Endothelial cell of umbilical vein (primary cell): ENCODE results near the gene PTGES. TPM values are rescaled to one million over a fixed set of nuclear protein-coding genes. Genes with fewer than 3 reads are reported as not detected.

Source experiments
- BruUV-seq: library from RNA; stranded (reverse); fragments of 400-500 nt; replicated peaks from 2 replicates; lab custom pipeline; 2021; lab: Mats Ljungman, UMichigan
- CTCF ChIA-PET: fragments of 300-600, 350-600 bp; sonication (Branson Sonifier 250); formaldehyde crosslinking; loops from one replicate; lab custom pipeline; 2021; ENCODE audit warnings: antibody characterized with exemption, inconsistent platforms; lab: Charles Lee
- POLR2A ChIA-PET: fragments of 300-600, 350-600 bp; sonication (Branson Sonifier 250); formaldehyde crosslinking; loops from one replicate; lab custom pipeline; 2021; ENCODE audit warnings: antibody characterized with exemption, inconsistent platforms; lab: Charles Lee
- DNase-seq: peaks from one replicate; pipeline ENCODE4 v3.0.0-alpha.2; 2011; ENCODE audit warnings: low read depth, low spot score
- FAIRE-seq: peaks from 2 replicates; lab custom pipeline; 2011; peaks lifted over from hg19 to GRCh38; lab: Jason Lieb, UNC
- H2AFZ ChIP-seq: 2 replicates; pipeline ENCODE4 v1.6.0; 2012; ENCODE audit warnings: low read depth, low read length, control low read depth, inconsistent platforms
- H3K27ac ChIP-seq: 2 replicates; pipeline ENCODE4 v1.5.1; 2011; ENCODE audit warnings: low read depth, mild to moderate bottlenecking, control low read depth, low read length, moderate library complexity; ENCODE audit not compliant: insufficient read depth
- H3K27me3 ChIP-seq, 2 experiments: 2 replicates each; pipeline versions ENCODE4 v1.6.0 to v1.6.1; 2011; ENCODE audit warnings: low read length in 2 of 2, mixed read lengths in 1 of 2; ENCODE audit not compliant: control insufficient read depth in 2 of 2, insufficient read depth in 2 of 2
- H3K36me3 ChIP-seq, 2 experiments: 2 replicates in 1 of 2; 3 replicates in 1 of 2; pipeline ENCODE4 v1.5.1; 2011; ENCODE audit warnings: low read length in 2 of 2, mild to moderate bottlenecking in 1 of 2, moderate library complexity in 1 of 2; ENCODE audit not compliant: control insufficient read depth in 2 of 2, insufficient read depth in 2 of 2; ENCODE audit errors: extremely low read depth in 1 of 2
- H3K4me1 ChIP-seq: 3 replicates; pipeline ENCODE4 v1.5.1; 2011; ENCODE audit warnings: mild to moderate bottlenecking, low read length; ENCODE audit not compliant: control insufficient read depth, insufficient read depth; ENCODE audit errors: extremely low read depth
- H3K4me2 ChIP-seq: 2 replicates; pipeline ENCODE4 v1.6.1; 2011; ENCODE audit warnings: low read length, control low read depth, mixed read lengths; ENCODE audit not compliant: insufficient read depth
- H3K4me3 ChIP-seq, 3 experiments: fragments of 200-600 bp in 1 of 3; sonication (generic), shearing (Covaris generic) in 1 of 3; replicated peaks in 1 of 3; 2 replicates each; pipeline ENCODE4 v1.5.1; 2011 to 2016; ENCODE audit warnings: control low read depth in 3 of 3, low read length in 3 of 3, mild to moderate bottlenecking in 2 of 3, inconsistent platforms in 1 of 3, low read depth in 1 of 3, moderate library complexity in 1 of 3; ENCODE audit not compliant: insufficient read depth in 1 of 3
- H3K79me2 ChIP-seq: 2 replicates; pipeline ENCODE4 v1.6.0; 2012; ENCODE audit warnings: low read length, inconsistent platforms; ENCODE audit not compliant: control insufficient read depth, insufficient read depth
- H3K9ac ChIP-seq: replicated peaks from 2 replicates; pipeline ENCODE3; 2011; ENCODE audit warnings: low read length, control low read depth; ENCODE audit not compliant: insufficient read depth; ENCODE audit errors: extremely low read depth
- H3K9me1 ChIP-seq: replicated peaks from 3 replicates; pipeline ENCODE4 v1.6.0; 2011; ENCODE audit warnings: mild to moderate bottlenecking, low read length; ENCODE audit not compliant: control insufficient read depth, insufficient read depth; ENCODE audit errors: extremely low read depth
- H3K9me3 ChIP-seq: replicated peaks from 2 replicates; pipeline ENCODE4 v1.5.1; 2012; ENCODE audit warnings: low read length, inconsistent platforms; ENCODE audit not compliant: control insufficient read depth, insufficient read depth
- H4K20me1 ChIP-seq: replicated peaks from 2 replicates; pipeline ENCODE3; 2011; ENCODE audit warnings: mild to moderate bottlenecking, low read length; ENCODE audit not compliant: control insufficient read depth, insufficient read depth; ENCODE audit errors: extremely low read depth
- CTCF ChIP-seq, 2 donors: IDR thresholded peaks; 1 replicate in 1 of 2; 2 replicates in 1 of 2; pipeline ENCODE4 v1.5.1; 2011; ENCODE audit warnings: low read length in 2 of 2, mild to moderate bottlenecking in 2 of 2, moderate library complexity in 2 of 2, control low read depth in 1 of 2, inconsistent platforms in 1 of 2, low read depth in 1 of 2; ENCODE audit not compliant: insufficient read depth in 1 of 2; ENCODE audit errors: extremely low read depth in 1 of 2
- EZH2 ChIP-seq: IDR thresholded peaks from 2 replicates; pipeline ENCODE4 v1.6.1; 2012; ENCODE audit warnings: borderline replicate concordance, low read depth, mild to moderate bottlenecking, moderate library complexity, low read length, inconsistent platforms; ENCODE audit not compliant: severe bottlenecking
- FOS ChIP-seq: IDR thresholded peaks from 2 replicates; pipeline ENCODE4 v1.6.1; 2011; ENCODE audit warnings: mild to moderate bottlenecking, low read length, moderate library complexity, borderline replicate concordance; ENCODE audit not compliant: insufficient read depth
- GATA2 ChIP-seq: IDR thresholded peaks from 2 replicates; pipeline ENCODE4 v1.7.0; 2011; ENCODE audit warnings: low read depth, mild to moderate bottlenecking, moderate library complexity, mixed read lengths, low read length; ENCODE audit not compliant: insufficient read length, insufficient read depth
- JUN ChIP-seq: IDR thresholded peaks from 2 replicates; pipeline ENCODE4 v1.6.1; 2011; ENCODE audit warnings: borderline replicate concordance, low read depth; ENCODE audit not compliant: insufficient read length, insufficient read depth
- MAX ChIP-seq: IDR thresholded peaks from 2 replicates; pipeline ENCODE4 v1.6.1; 2011; ENCODE audit not compliant: insufficient read depth, insufficient read length
- MYC ChIP-seq: IDR thresholded peaks from one replicate; pipeline ENCODE4 v1.6.1; 2011; ENCODE audit warnings: mild to moderate bottlenecking, low read depth, low read length
- POLR2A ChIP-seq: IDR thresholded peaks from 2 replicates; pipeline ENCODE4 v1.6.1; 2012; ENCODE audit warnings: low read depth, mild to moderate bottlenecking, control low read depth, low read length
- POLR2AphosphoS5 ChIP-seq: IDR thresholded peaks from 2 replicates; pipeline ENCODE4 v1.6.1; 2012; ENCODE audit warnings: low read depth, mild to moderate bottlenecking, control low read depth, low read length, moderate library complexity; ENCODE audit not compliant: insufficient read depth
- dilution Hi-C: fragments of 300-500 bp; cut with MboI; formaldehyde crosslinking; loops from one replicate; pipeline ENCODE4 v1.15.0; 2019; ENCODE audit warnings: low sequenced_read_pairs; ENCODE audit not compliant: extremely low pct_ligation_motif_present
- intact Hi-C: fragments of 100-400 bp; cut with micrococcal nuclease; formaldehyde crosslinking; loops from one replicate; pipeline ENCODE4 v1.10.0; 2022
- polyA plus RNA-seq, 4 experiments: library from polyadenylated mRNA; depleted of rRNA in 3 of 4; stranded (reverse) in 3 of 4; unstranded in 1 of 4; fragments of >200 nt; gene quantifications; 2 replicates each; pipeline versions ENCODE4 v1.2.1 to v1.2.3, GENCODE V29; 2011 to 2012; ENCODE audit warnings: missing spikeins in 1 of 4
- total RNA-seq: library from RNA; stranded (reverse); gene quantifications from 2 replicates; pipeline ENCODE4 v1.2.3, GENCODE V29; 2021

PTGES gene
- total and polyA plus RNA-seq, 2 donors (not counting 3 experiments of a cell fraction or from before 2014, with no cell fraction given) = not detected

GRCh38 chr9:129781131-129781530 lies 28.3 kb upstream of the PTGES start:
- ChIA-PET CTCF (interaction anchor here (0.9 to 8.2 kb wide), 7 partner anchors 10 to 649 kb away, joined by 3 to 127 read pairs (median 10); no protein-coding TSS in a partner anchor), POLR2A (no interaction called here)

More at GRCh38 chr9:129781131-129781530, 28.3 kb upstream of the PTGES start:
- H3K36me3 ChIP-seq = no peaks in the 10 kb centered on the region
- H2AFZ ChIP-seq = no peak overlapping the region
- no peaks in the 10 kb centered on the region for H3K9me1 ChIP-seq
- no peak for DNase-seq
- no peak overlapping the region for H3K4me3 ChIP-seq
- H3K27me3 ChIP-seq = peaks cover 0 to 2% of the 10 kb centered on the region in 2 experiments
- no peak overlapping the region for H3K9ac ChIP-seq
- peaks cover 4% of the 10 kb centered on the region for H3K4me1 ChIP-seq
- dilution Hi-C loops = no loop called here
- no peaks in the 10 kb centered on the region for H4K20me1 ChIP-seq
- TF ChIP-seq FOS (no peak), EZH2 (no peak), JUN (no peak), POLR2A (no peak), POLR2AphosphoS5 (no peak), MAX (no peak), GATA2 (no peak), CTCF (IDR thresholded peaks at IDR 0.05; ENCODE audit: extremely low read depth in 1 of 2, insufficient read depth in 1 of 2, low read depth in 1 of 2, low read length in 2 of 2) (no peak), MYC (no peak)
- H3K79me2 ChIP-seq = no peaks in the 10 kb centered on the region
- FAIRE-seq = no peak
- no peak overlapping the region for H3K4me2 ChIP-seq
- H3K27ac ChIP-seq = no peak overlapping the region
- BruUV-seq = no TSS peak
- H3K9me3 ChIP-seq = no peaks in the 10 kb centered on the region
- intact Hi-C loops = loop anchor here (5.0 kb wide), 1 partner anchor 644 kb away; no protein-coding TSS in a partner anchor
